WERI-Rb-1 (cell line): ENCODE results near the gene ING3.

Source experiments
- DNase-seq: peaks from one replicate; pipeline ENCODE4 v3.0.0-alpha.2; 2020
- H3K27ac ChIP-seq: fragments of 250-450 bp; sonication (Bioruptor Pico); 2 replicates; pipeline ENCODE4 v1.5.1; 2020; ENCODE audit warnings: mild to moderate bottlenecking, moderate library complexity
- H3K27me3 ChIP-seq: fragments of 250-450 bp; sonication (Bioruptor Pico); 2 replicates; pipeline ENCODE4 v1.5.1; 2021; ENCODE audit warnings: mild to moderate bottlenecking, low read depth, moderate library complexity; ENCODE audit not compliant: insufficient read depth, severe bottlenecking
- H3K36me3 ChIP-seq: fragments of 250-450 bp; sonication (Bioruptor Pico); 2 replicates; pipeline ENCODE4 v1.5.1; 2020; ENCODE audit warnings: mild to moderate bottlenecking, moderate library complexity
- H3K4me3 ChIP-seq: 2 replicates; pipeline ENCODE4 v1.5.1; 2011; ENCODE audit warnings: low read depth, mild to moderate bottlenecking, control low read depth, low read length
- H3K9me3 ChIP-seq: fragments of 250-450 bp; sonication (Bioruptor Pico); 2 replicates; pipeline ENCODE4 v1.5.1; 2021; ENCODE audit warnings: mild to moderate bottlenecking, moderate library complexity; ENCODE audit not compliant: severe bottlenecking
- CTCF ChIP-seq: IDR thresholded peaks from 2 replicates; pipeline ENCODE4 v1.5.1; 2011; ENCODE audit warnings: low read depth, mild to moderate bottlenecking, control low read depth, inconsistent platforms, low read length

The ING3 gene

GRCh38 chr7:120986650-120987049 lies 36.1 kb downstream of the ING3 start:
- no peak for TF ChIP-seq CTCF
- H3K36me3 ChIP-seq, result no peaks in the 10 kb centered on the region

GRCh38 chr7:120987280-120987679 lies 36.7 kb downstream of the ING3 start:
- DNase-seq, result no peak
- no peak for TF ChIP-seq CTCF
- no peak overlapping the region for H3K4me3 ChIP-seq
- no peaks in the 10 kb centered on the region for H3K27me3 ChIP-seq
- H3K36me3 ChIP-seq, result no peaks in the 10 kb centered on the region
- no peak overlapping the region for H3K27ac ChIP-seq
- no peaks in the 10 kb centered on the region for H3K9me3 ChIP-seq

More at GRCh38 chr7:120986650-120987049, 36.1 kb downstream of the ING3 start:
- DNase-seq, result no peak
- Histone ChIP-seq H3K27ac (no peak overlapping the region), H3K27me3 (no peaks in the 10 kb centered on the region), H3K9me3 (no peaks in the 10 kb centered on the region), H3K4me3 (no peak overlapping the region)

GRCh38 chr7:120987683-120988590 lies 37.4 kb downstream of the ING3 start:
- Histone ChIP-seq H3K36me3 (no peaks in the 10 kb centered on the region), H3K27ac (no peak overlapping the region), H3K4me3 (peak overlapping the region; percentile 60), H3K27me3 (no peaks in the 10 kb centered on the region), H3K9me3 (no peaks in the 10 kb centered on the region)
- peak; percentile 83 for TF ChIP-seq CTCF
- DNase-seq, result peak; percentile 84

- peak within 1 kb of the TSS; percentile 60 for H3K4me3 ChIP-seq
- peak; percentile 49 for DNase-seq
- no peaks in the 10 kb centered on the region for H3K9me3 ChIP-seq
- H3K27me3 ChIP-seq, result no peaks in the 10 kb centered on the region
- TF ChIP-seq CTCF, result no peak
- H3K27ac ChIP-seq, result no peak within 1 kb of the TSS
- no peaks in the 10 kb centered on the region for H3K36me3 ChIP-seq
Observed at GRCh38 chr7:120988591-120989256, 38.1 kb downstream of the ING3 start, which contains the start of gene CPED1. CPED1 (plus strand) TSS chr7:120988711; CDS start chr7:120989622, 911 bp downstream.

- TF ChIP-seq CTCF, result no peak
- Histone ChIP-seq H3K36me3 (no peaks in the 10 kb centered on the region), H3K4me3 (no peak overlapping the region), H3K27ac (no peak overlapping the region), H3K9me3 (no peaks in the 10 kb centered on the region), H3K27me3 (no peaks in the 10 kb centered on the region)
- no peak for DNase-seq
Observed at GRCh38 chr7:120989257-120990220, 39.0 kb downstream of the ING3 start.
